GM18858 (cell line): ENCODE data around the gene COL5A1.

Experiments used
- ATAC-seq: cut with Tn5 transposase; IDR thresholded peaks from one replicate; pipeline ENCODE4 v1.9.1; 2021; ENCODE audit not compliant: unreplicated experiment

COL5A1 gene

GRCh38 chr9:134868751-134869553 lies 227.3 kb downstream of the COL5A1 start:
- ATAC-seq, result no peak

- no peak for ATAC-seq
Measured at GRCh38 chr9:134869554-134870300, 228.1 kb downstream of the COL5A1 start.

GRCh38 chr9:134870301-134870694 lies 228.7 kb downstream of the COL5A1 start:
- ATAC-seq, result no peak

- no peak for ATAC-seq
Measured at GRCh38 chr9:134870746-134871662, 229.4 kb downstream of the COL5A1 start.

GRCh38 chr9:134871697-134872340 lies 230.2 kb downstream of the COL5A1 start:
- ATAC-seq, result no peak

- no peak for ATAC-seq
Measured at GRCh38 chr9:134872482-134873231, 231.1 kb downstream of the COL5A1 start.

- ATAC-seq, result no peak
Measured at GRCh38 chr9:134875371-134875770, 233.8 kb downstream of the COL5A1 start.

- no peak for ATAC-seq
Measured at GRCh38 chr9:134877541-134877940, 235.9 kb downstream of the COL5A1 start.

GRCh38 chr9:134879664-134880483 lies 238.3 kb downstream of the COL5A1 start:
- ATAC-seq, result no peak

GRCh38 chr9:134880484-134881312 lies 239.1 kb downstream of the COL5A1 start, which contains the start of gene FCN2:
TSS of gene FCN2 (plus strand) at chr9:134880810. CDS start at chr9:134880822, 12 bp downstream.
- no peak for ATAC-seq

GRCh38 chr9:134881313-134881670 lies 239.7 kb downstream of the COL5A1 start:
- ATAC-seq, result no peak

GRCh38 chr9:134882204-134882785 lies 240.7 kb downstream of the COL5A1 start:
- ATAC-seq, result no peak

GRCh38 chr9:134883040-134883782 lies 241.6 kb downstream of the COL5A1 start:
- ATAC-seq, result no peak

GRCh38 chr9:134884492-134884891 lies 242.9 kb downstream of the COL5A1 start:
- no peak for ATAC-seq

- ATAC-seq, result no peak
Measured at GRCh38 chr9:134885001-134885678, 243.5 kb downstream of the COL5A1 start.

- ATAC-seq, result no peak
Measured at GRCh38 chr9:134885679-134886412, 244.2 kb downstream of the COL5A1 start.
